Psoas muscle (tissue), 8 donors: ENCODE results near the gene ATN1. TPM values are rescaled to one million over a fixed set of nuclear protein-coding genes. Genes with fewer than 3 reads are reported as not detected.

Source experiments
- ATAC-seq, 4 donors: fragments of 200-7000 bp; cut with Tn5 transposase; one replicate each; pipeline ENCODE4 v1.9.1; 2020; ENCODE audit warnings: moderate library complexity in 3 of 4, mild to moderate bottlenecking in 2 of 4
- DNase-seq, 2 donors: peaks; one replicate each; pipeline ENCODE4 v3.0.0-alpha.2; 2020
- H3K27ac ChIP-seq: fragments of 200-600 bp; one replicate; pipeline ENCODE4 v1.8.0; 2022
- H3K27me3 ChIP-seq, 3 donors: fragments of 200-600 bp in 1 of 3; one replicate each; pipeline versions ENCODE4 v1.6.1 to v1.8.0; 2013 to 2022; ENCODE audit warnings: low read length in 2 of 3, mild to moderate bottlenecking in 2 of 3, moderate library complexity in 1 of 3; ENCODE audit not compliant: insufficient read depth in 3 of 3
- H3K36me3 ChIP-seq, 2 donors: fragments of 200-600 bp in 1 of 2; one replicate each; pipeline versions ENCODE4 v1.6.1 to v1.8.0; 2013 to 2022; ENCODE audit warnings: low read depth in 1 of 2, mild to moderate bottlenecking in 1 of 2, moderate library complexity in 1 of 2; ENCODE audit not compliant: insufficient read depth in 1 of 2
- H3K4me1 ChIP-seq: fragments of 200-600 bp; one replicate; pipeline ENCODE4 v1.8.0; 2022
- H3K4me3 ChIP-seq: fragments of 200-600 bp; one replicate; pipeline ENCODE4 v1.8.0; 2022; ENCODE audit warnings: mild to moderate bottlenecking
- H3K9me3 ChIP-seq: fragments of 200-600 bp; one replicate; pipeline ENCODE4 v1.8.0; 2022
- WGBS, 3 donors: extraction: QIAGEN DNeasy Blood & Tissue Kit; methylation state at CpG; one replicate each; pipeline versions ENCODE4 v1.1.6 to v1.1.7; 2013; 5-methylcytosine and 5-hydroxymethylcytosine counted together
- intact Hi-C, 2 donors: fragments of 100-400 bp; cut with DNase I; formaldehyde crosslinking; loops; one replicate each; pipeline versions ENCODE4 v1.11.0 to v1.14.2; 2022
- polyA plus RNA-seq, 3 donors: library from polyadenylated mRNA; stranded (reverse); fragments of 200-250 nt; gene quantifications; one replicate each; pipeline ENCODE4 v1.2.3, GENCODE V29; 2013
- total RNA-seq, 4 donors: library from RNA; stranded (reverse); fragmentation: NEBNext Ultra II Directional in 2 of 4; extraction: Animal tissue kit (Norgen Biotek cat#: 25700) in 2 of 4; gene quantifications; one replicate each; pipeline versions ENCODE4 v1.2.1 to v1.2.4, GENCODE V29; 2021 to 2023
- TF ChIP-seq, protein P1 (sequence below): fragments of 200-600 bp; IDR thresholded peaks from one replicate; pipeline ENCODE4 v1.8.0; 2022; ENCODE audit warnings: antibody characterized with exemption
- donor health status: healthy with polysubstance abuse.
- donor health status: DM: no; HTN: no; CAD: no; lungs with moderate emphysema.
- donor health status: Bipolar disorder and iron deficiency.
- donor health status: healthy.
- donor health status: DM: yes; HTN: yes; CAD: no.
- donor health status: DM: no; HTN: no; CAD: no.
- donor health status: DM: no; HTN: no; CAD: no.
- donor health status: DM: yes; HTN: yes; CAD: no.

The ATN1 gene
- total and polyA plus RNA-seq, 7 donors, result 24.9 to 55.8 (median 46.0) TPM

DNA sequence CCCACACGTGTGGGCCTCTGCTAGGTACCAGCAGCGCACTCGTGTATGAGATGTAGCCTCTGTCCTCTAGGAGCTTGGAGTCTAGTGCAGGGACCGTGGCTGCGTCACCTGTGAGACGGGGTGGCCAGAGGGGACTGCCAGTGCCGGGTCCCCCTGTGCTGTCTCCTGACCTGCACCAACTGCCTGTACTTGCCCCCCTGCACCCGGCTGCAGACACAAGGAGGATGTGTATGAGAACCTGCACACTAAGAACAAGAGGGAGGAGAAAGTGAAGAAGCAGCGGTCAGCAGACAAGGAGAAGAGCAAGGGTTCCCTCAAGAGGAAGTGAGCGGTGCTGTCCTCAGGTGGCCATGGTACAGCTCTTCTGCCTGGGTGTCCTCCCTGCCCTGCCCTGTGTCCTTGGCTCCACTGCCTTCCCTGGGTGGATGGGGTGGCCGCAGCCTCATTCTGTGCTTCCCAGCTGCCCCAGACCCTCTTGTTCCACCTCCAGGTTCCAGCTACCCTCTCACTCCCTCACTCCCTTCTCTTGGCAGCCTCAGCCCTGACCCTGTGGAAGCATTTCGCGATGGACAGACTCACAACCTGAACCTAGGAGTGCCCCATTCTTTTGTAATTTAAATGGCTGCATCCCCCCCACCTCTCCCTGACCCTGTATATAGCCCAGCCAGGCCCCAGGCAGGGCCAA lies 33.0 kb downstream of the ATN1 start:
- Histone ChIP-seq H3K4me3 (peak overlapping the region; percentile 13), H3K27me3 (no peaks in the 10 kb centered on the region), H3K9me3 (no peaks in the 10 kb centered on the region), H3K36me3 (peaks cover 0 to 11% of the 10 kb centered on the region in 2 donors), H3K27ac (peak overlapping the region; percentile 72), H3K4me1 (peaks cover 14% of the 10 kb centered on the region)
- TF ChIP-seq, protein P1, sequence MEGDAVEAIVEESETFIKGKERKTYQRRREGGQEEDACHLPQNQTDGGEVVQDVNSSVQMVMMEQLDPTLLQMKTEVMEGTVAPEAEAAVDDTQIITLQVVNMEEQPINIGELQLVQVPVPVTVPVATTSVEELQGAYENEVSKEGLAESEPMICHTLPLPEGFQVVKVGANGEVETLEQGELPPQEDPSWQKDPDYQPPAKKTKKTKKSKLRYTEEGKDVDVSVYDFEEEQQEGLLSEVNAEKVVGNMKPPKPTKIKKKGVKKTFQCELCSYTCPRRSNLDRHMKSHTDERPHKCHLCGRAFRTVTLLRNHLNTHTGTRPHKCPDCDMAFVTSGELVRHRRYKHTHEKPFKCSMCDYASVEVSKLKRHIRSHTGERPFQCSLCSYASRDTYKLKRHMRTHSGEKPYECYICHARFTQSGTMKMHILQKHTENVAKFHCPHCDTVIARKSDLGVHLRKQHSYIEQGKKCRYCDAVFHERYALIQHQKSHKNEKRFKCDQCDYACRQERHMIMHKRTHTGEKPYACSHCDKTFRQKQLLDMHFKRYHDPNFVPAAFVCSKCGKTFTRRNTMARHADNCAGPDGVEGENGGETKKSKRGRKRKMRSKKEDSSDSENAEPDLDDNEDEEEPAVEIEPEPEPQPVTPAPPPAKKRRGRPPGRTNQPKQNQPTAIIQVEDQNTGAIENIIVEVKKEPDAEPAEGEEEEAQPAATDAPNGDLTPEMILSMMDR, result no peak
- ATAC-seq, result peak in 2 of 4 donors; percentile 26 to 27
- DNase-seq, result peak; percentile 14 to 46
- intact Hi-C loops, result loop anchor here (2.0 to 5.0 kb wide), 2 partner anchors 16 to 38 kb away; partner anchors contain the start of gene C12orf57 (in 1 of the 2)
- WGBS, 3 donors, result 75 to 82% (median 78%) methylated on average over 13 of the region's 13 CpGs

DNA sequence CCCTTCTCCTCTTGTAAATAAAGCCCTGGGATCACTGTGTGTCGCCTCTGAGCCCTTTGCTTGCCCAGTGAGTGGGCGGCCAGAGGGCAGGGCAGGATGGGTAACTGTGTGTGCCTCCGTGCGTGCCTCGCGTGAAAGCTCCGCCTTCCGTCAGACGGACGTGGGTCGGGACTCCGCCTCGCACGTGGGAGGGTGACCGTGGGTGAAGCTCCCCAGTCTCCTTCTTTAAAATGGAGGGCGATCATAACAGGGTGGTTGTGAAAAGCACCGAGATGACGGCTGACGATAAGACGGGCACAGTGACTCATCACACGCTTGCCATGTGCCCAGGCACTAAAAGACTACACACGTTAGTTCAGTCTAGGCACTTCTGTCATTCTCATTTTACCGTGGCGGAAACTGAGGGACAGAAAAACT lies 33.5 kb downstream of the ATN1 start:
- ATAC-seq (peak; percentile 40 to 73 (median 70)), DNase-seq (peak; percentile 80 to 86)
- 37 to 55% (median 48%) methylated on average over 24 of the region's 24 CpGs for WGBS, 3 donors
- peaks cover 14% of the 10 kb centered on the region for H3K4me1 ChIP-seq
- H3K27ac ChIP-seq, result peak overlapping the region; percentile 72
- H3K36me3 ChIP-seq, result peaks cover under 1 to 16% of the 10 kb centered on the region in 2 donors
- intact Hi-C loops, result loop anchor here (2.0 to 5.0 kb wide), 2 partner anchors 16 to 39 kb away; partner anchors contain the start of gene C12orf57 (in 1 of the 2)
- no peaks in the 10 kb centered on the region for H3K9me3 ChIP-seq
- peak overlapping the region; percentile 13 for H3K4me3 ChIP-seq
- no peaks in the 10 kb centered on the region for H3K27me3 ChIP-seq
- TF ChIP-seq, protein P1, result no peak

DNA sequence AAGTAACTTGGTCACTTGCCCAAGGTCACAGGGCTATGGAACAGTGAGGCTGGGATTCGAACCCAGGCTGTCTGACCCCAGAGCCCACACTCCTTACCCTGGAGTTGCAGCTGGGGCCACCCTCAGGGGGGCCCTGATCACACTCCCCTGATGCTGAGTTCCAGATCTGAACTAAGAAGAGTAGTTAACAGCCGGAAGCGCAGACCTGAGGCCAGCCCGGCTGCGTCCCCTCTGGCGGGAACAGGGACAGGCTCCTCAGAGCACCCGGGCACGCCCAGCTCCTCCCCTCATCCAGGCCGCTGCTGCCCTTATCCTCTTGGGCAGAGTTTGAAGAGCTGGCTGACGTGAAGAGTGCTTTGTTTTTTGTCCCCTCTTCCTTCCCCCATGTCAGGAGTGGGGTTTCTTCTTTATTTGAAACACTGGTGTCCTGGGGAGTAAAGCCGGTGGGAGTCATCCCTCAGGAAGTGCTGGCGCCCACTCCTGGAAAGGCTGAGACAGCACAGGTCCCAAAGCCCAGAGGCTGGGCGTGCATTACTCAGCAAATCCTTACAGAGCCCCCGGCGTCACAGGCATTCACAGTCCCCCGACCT lies 34.0 kb downstream of the ATN1 start:
- Histone ChIP-seq H3K4me3 (peak overlapping the region; percentile 13), H3K9me3 (no peaks in the 10 kb centered on the region), H3K36me3 (peaks cover 2 to 21% of the 10 kb centered on the region in 2 donors), H3K4me1 (peaks cover 14% of the 10 kb centered on the region), H3K27ac (peak overlapping the region; percentile 72), H3K27me3 (no peaks in the 10 kb centered on the region)
- ATAC-seq, result peak; percentile 2 to 50 (median 46)
- peak; percentile 69 to 81 for DNase-seq
- 27 to 31% (median 27%) methylated on average over 16 of the region's 16 CpGs for WGBS, 3 donors
- intact Hi-C loops, result loop anchor here (2.0 to 5.0 kb wide), 2 partner anchors 17 to 39 kb away; partner anchors contain the start of gene C12orf57 (in 1 of the 2)
- TF ChIP-seq, protein P1, result peak; percentile 17

DNA sequence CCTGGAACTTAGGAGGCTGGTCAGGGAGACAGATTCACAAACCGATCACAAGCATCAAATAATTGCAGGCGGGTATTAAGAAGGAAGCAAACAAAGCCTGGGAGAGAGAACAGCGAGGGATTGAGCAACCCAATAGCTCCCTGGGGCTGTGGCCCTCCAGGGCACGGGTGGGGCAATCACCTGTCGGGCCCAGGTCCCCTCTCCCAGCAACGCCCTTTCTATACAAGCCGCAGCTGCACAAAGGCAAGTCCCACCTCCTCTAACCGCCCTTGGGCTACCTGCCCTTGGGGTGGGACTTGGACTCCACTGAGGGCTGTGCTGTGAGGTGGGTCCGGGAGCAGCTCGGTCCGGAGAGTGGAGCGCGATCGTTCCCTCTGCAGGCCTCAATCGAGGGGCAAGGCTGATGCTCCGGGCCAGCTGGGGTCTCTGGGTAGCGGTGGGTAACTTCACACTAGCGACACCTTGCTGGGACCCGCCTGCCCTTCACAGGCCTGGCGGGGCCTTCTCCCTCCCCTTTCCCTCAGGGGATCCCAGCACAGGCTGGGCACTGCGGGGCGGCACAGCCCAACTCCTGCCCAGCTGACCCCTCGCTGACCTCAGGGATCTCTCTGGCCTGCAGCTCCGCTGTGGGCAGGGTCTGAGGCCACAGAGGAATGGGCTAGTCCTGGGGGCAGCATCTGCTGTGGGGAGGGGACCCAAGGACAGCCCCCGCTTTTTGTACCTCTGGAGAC lies 34.7 kb downstream of the ATN1 start:
- peak in 1 of 2 donors; percentile 14 for DNase-seq
- no peak for ATAC-seq
- H3K27ac ChIP-seq, result peak overlapping the region; percentile 72
- peaks cover 14% of the 10 kb centered on the region for H3K4me1 ChIP-seq
- peak overlapping the region; percentile 13 for H3K4me3 ChIP-seq
- peaks cover 8 to 28% of the 10 kb centered on the region in 2 donors for H3K36me3 ChIP-seq
- TF ChIP-seq, protein P1, result no peak
- WGBS, 3 donors, result 72 to 78% (median 75%) methylated on average over 25 of the region's 25 CpGs
- H3K27me3 ChIP-seq, result no peaks in the 10 kb centered on the region
- intact Hi-C loops, result loop anchor here in 1 of 2 donors (5.0 kb wide), 1 partner anchor 40 kb away; no protein-coding TSS in a partner anchor
- no peaks in the 10 kb centered on the region for H3K9me3 ChIP-seq
